ENCODE results near the gene ATP5F1D. TPM values are rescaled to one million over a fixed set of nuclear protein-coding genes. Genes with fewer than 3 reads are reported as not detected.

Gene ATP5F1D
- polyA plus RNA-seq, 1 donor from 2014 or later, result 339 TPM

GRCh38 chr19:1286487-1287353 is 45.2 kb downstream of the ATP5F1D start:
- Mint-ChIP-seq H3K27me3 (peaks cover 35% of the 10 kb centered on the region), H3K4me3 (peak overlapping the region in 2 of 4 donors; percentile 62 to 86), H3K36me3 (no peaks in the 10 kb centered on the region)

DNA sequence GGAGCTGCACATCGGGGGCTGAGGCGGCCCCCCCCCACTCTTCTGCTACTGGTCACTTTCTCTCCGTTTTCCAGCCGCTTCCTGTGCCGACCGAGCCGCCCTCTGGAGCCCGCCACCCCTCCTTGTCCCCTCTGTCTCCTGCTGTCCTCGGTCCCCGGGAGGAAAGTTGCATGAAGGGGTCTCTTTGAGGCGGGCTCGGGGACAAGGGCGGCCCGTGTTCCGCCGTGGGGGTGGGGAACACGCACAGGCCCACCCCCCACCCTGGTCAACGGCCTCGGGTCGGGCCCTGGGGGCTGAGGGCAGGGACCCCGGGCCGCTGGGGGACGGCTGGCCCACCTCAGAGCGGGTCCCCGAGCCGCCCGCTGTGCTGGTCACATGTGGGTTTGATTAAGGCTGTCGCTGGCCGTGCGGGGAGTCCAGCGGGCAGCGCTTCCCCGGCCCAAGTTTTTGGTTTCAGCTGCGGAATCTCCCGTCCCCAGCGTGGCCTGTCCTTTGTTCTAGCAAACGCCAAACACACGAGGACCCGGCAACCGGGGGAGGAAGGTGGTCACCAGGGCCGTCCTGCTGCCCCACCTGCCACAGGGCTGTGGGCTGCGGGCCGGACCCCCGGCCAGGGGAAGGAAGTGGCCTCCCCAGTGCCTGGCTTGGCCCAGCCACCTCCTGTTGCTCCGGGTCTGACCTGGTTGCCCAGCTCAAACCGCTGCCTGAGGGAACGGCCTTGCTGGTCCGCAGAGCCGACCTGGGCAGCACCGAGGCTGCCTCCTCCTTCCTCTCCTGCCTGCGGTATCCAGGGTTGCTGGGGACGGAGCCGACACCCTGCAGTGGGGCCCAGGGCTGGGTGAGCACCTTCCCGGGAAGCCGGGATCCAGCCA is 46.0 kb downstream of the ATP5F1D start:
- Mint-ChIP-seq H3K9me3 (peaks cover 0 to 2% (median 0%) of the 10 kb centered on the region in 3 donors), H3K36me3 (peaks cover 1% of the 10 kb centered on the region), H3K27ac (no peak overlapping the region), H3K27me3 (peaks cover 43% of the 10 kb centered on the region), H3K4me3 (no peak overlapping the region), H3K4me1 (peaks cover 7 to 12% (median 8%) of the 10 kb centered on the region in 3 donors)

More at GRCh38 chr19:1286487-1287353, 45.2 kb downstream of the ATP5F1D start:
- H3K9me3 Mint-ChIP-seq, result peaks cover 0 to 2% (median 0%) of the 10 kb centered on the region in 3 donors
- H3K4me1 Mint-ChIP-seq, result peaks cover 0 to 7% (median 2%) of the 10 kb centered on the region in 3 donors
- no peak overlapping the region for H3K27ac Mint-ChIP-seq

DNA sequence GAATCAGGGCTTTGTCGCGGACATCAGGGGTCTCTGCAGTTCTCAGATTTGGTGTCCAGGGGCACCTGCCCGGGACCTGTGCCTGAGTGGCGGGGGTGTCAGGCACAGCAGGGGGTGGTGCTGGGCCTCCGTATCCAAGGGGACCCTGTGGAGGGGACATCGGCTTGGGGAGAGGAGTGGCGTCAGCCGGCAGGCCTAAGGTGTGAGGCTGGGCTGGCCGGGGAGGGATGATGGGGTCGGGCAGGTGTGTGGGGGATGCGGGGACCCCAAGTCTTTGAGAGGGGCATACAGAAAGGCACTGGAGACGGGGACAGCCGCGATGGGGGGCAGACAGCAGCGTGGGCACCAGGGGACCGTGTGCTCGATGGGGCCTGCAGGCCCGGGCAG is 46.7 kb downstream of the ATP5F1D start:
- H3K4me3 Mint-ChIP-seq, result no peak overlapping the region
- H3K4me1 Mint-ChIP-seq, result peaks cover 7 to 12% (median 8%) of the 10 kb centered on the region in 3 donors
- H3K36me3 Mint-ChIP-seq, result peaks cover 1% of the 10 kb centered on the region
- H3K27me3 Mint-ChIP-seq, result peaks cover 42% of the 10 kb centered on the region
- H3K27ac Mint-ChIP-seq, result no peak overlapping the region
- H3K9me3 Mint-ChIP-seq, result peaks cover 0 to 2% (median 0%) of the 10 kb centered on the region in 3 donors

DNA sequence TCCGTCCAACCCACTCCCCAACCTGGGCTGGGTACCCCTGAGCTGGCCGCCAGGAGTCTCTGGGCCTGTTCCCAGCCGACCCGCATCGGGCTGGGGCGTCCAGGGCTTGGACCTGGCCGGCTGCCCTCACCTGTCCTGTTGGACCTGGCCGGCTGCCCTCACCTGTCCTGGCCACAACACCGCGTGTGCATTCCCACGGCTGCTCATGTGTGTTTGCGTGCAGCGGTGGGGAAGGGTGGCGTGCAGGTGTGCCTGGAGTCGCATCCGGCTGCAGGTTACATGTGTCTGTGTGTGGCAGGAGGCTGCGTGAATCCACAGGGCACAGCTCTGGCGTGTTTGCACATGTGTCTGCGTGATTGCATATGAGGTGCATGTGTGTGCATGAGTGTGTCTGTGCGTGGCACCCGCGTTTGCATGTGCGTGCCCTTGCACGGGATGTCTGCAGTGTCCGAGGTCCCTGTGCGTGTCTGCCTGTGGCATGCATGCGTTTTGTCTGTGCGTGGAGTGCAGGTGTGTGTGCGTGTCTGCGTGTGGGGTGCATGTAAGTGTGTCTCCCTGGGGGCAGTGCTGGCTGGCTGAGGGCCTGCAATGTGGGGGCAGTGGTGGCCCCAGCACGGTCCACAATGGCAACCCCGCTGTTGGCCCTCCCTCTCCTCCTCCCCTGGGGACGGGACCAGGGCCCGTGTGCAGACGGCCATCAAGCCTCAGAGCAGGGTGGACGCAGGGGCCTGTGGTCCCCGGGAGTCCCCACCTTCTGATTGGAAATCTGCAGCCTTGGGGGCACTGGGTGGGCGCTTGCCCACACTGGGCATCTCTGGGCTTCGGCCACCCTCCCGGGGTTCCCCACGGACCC is 47.5 kb downstream of the ATP5F1D start:
- Mint-ChIP-seq H3K9me3 (peaks cover 0 to 2% (median 0%) of the 10 kb centered on the region in 3 donors), H3K4me3 (no peak overlapping the region), H3K27ac (no peak overlapping the region), H3K36me3 (peaks cover 1% of the 10 kb centered on the region), H3K4me1 (peaks cover 7 to 12% (median 8%) of the 10 kb centered on the region in 3 donors), H3K27me3 (peaks cover 37% of the 10 kb centered on the region)

GRCh38 chr19:1289686-1290025 is 48.1 kb downstream of the ATP5F1D start:
- Mint-ChIP-seq H3K27ac (no peak overlapping the region), H3K4me3 (no peak overlapping the region), H3K9me3 (no peaks in the 10 kb centered on the region), H3K36me3 (peaks cover 1% of the 10 kb centered on the region), H3K27me3 (peaks cover 36% of the 10 kb centered on the region), H3K4me1 (peaks cover 6 to 11% (median 7%) of the 10 kb centered on the region in 3 donors)

DNA sequence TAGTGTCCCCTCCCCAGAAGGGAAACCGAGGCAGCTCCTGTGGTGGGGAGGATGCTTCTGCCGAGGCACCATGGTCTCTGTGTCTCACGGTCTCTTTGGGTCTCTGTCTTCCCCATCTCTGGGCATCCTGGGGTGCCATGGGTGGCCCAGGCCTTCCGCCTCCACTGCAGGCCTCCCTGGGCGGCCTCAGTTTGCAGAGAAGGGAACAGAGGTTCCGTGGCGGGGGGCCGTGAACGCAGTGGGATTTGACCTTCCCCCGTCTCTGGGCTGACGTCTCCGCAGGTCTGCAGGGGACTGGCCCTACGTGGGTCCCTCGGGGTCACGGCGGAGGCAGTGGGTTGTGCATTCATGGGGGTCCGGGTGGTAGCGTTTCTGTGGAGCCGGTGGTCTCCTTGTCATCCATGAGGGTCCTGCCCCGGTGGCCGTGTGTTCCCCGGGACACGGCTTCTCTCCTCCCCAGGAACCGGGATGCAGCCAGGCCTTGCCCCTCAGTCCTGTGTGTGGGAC is 48.7 kb downstream of the ATP5F1D start:
- no peak overlapping the region for H3K4me3 Mint-ChIP-seq
- no peak overlapping the region for H3K27ac Mint-ChIP-seq
- H3K27me3 Mint-ChIP-seq, result peaks cover 31% of the 10 kb centered on the region
- H3K9me3 Mint-ChIP-seq, result no peaks in the 10 kb centered on the region
- peaks cover 6 to 7% (median 7%) of the 10 kb centered on the region in 3 donors for H3K4me1 Mint-ChIP-seq
- H3K36me3 Mint-ChIP-seq, result peaks cover 1% of the 10 kb centered on the region

DNA sequence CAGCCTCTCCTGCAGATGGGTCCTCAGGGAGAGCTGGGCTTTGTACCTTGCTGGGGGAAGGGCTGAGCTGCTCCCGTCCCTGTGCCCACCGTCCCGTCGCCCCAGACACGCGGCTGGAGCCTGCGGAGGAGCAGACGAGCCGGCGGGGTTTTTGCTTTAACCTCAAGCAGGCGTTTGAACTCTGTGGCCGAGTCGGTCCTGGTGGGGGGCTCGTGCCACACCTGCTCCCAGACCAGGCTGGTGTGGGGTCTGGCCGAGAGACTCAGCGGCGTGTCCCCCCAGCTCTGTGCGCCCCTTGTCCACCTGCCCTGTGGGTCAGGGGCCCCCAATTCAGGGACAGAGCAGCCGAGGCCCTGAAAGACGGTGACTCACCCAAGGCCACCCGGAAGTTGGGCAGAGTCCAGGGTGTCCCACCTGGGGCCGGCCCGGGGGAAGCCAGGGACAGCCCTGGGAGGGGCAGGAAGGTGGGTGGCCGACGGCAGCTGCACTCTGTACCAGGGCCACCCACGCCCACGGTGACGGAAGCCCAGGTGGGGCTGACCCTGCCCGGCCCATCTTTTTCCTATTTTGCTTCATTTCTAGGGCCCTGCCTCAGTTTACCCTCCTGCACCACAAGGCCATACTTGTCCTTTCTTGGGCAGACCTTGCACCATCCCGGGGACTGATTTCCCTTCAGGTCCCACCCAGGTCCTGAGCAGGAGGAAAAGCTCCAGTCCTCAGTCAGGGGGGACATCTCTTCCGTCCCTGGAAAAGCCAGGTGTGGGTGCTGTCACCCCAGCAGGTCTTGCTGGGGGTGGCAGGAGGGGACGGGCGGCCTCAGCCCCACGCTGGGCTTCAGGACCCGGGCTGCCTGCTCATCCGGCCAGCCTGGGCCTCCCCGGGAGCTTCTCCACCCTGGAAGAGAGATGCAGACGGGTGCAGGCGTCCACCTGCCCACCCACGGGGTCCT is 49.4 kb downstream of the ATP5F1D start:
- peak overlapping the region in 1 of 4 donors; percentile 12 for H3K4me3 Mint-ChIP-seq
- H3K27ac Mint-ChIP-seq, result no peak overlapping the region
- peaks cover 31% of the 10 kb centered on the region for H3K27me3 Mint-ChIP-seq
- peaks cover 6 to 7% (median 7%) of the 10 kb centered on the region in 3 donors for H3K4me1 Mint-ChIP-seq
- H3K36me3 Mint-ChIP-seq, result peaks cover 1% of the 10 kb centered on the region
- no peaks in the 10 kb centered on the region for H3K9me3 Mint-ChIP-seq

DNA sequence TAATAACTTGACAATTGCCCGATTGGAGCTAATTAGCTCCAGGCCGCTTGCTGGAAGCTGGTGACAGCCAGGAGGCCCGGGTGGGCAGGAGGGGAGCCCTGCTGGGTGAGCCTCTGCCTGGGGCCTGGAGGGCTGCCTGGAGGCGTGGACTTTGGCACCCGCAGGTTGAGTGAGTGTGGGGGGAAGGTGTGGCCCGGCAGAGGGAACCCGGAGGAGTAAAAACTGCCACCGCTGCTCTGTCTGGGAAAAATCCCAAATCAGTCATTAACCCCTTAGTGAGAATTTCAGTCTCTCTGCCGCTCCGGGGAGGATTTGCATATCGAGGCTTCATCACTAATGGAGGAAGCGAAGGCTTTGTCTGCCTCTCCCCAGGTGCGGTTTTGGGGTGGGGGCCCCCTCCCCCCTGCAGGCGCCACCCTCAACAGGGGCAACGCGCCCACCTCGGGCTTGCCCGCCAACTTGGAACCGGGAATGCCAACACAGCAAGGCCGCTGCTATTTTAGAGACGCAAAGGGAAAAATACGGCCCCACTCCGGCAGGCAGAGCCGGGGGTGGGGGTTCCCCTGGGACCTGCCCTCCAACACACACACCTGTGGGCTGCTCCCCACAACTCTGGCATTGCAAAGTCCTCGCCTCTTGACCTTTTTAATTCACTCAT is 50.3 kb downstream of the ATP5F1D start:
- peaks cover 29% of the 10 kb centered on the region for H3K27me3 Mint-ChIP-seq
- peak overlapping the region in 2 of 3 donors; percentile 31 to 64 for H3K27ac Mint-ChIP-seq

GRCh38 chr19:1292419-1293151 is 51.0 kb downstream of the ATP5F1D start:
- Mint-ChIP-seq H3K27me3 (peaks cover 29% of the 10 kb centered on the region), H3K9me3 (no peaks in the 10 kb centered on the region)

More for the DNA sequence above, 50.3 kb downstream of the ATP5F1D start:
- peak overlapping the region; percentile 18 to 91 (median 66) for H3K4me3 Mint-ChIP-seq
- H3K9me3 Mint-ChIP-seq, result no peaks in the 10 kb centered on the region
- H3K36me3 Mint-ChIP-seq, result peaks cover 1% of the 10 kb centered on the region
- H3K4me1 Mint-ChIP-seq, result peaks cover 5 to 7% (median 6%) of the 10 kb centered on the region in 3 donors

GRCh38 chr19:1293782-1294604 is 52.4 kb downstream of the ATP5F1D start:
- Mint-ChIP-seq H3K27ac (no peak overlapping the region), H3K4me3 (peak overlapping the region in 1 of 4 donors; percentile 17), H3K36me3 (peaks cover 1% of the 10 kb centered on the region), H3K27me3 (peaks cover 25% of the 10 kb centered on the region), H3K9me3 (no peaks in the 10 kb centered on the region), H3K4me1 (peaks cover 5 to 7% (median 6%) of the 10 kb centered on the region in 3 donors)

More at GRCh38 chr19:1292419-1293151, 51.0 kb downstream of the ATP5F1D start:
- peaks cover 1% of the 10 kb centered on the region for H3K36me3 Mint-ChIP-seq
- H3K4me3 Mint-ChIP-seq, result peak overlapping the region in 3 of 4 donors; percentile 18 to 91 (median 90)
- peaks cover 5 to 7% (median 6%) of the 10 kb centered on the region in 3 donors for H3K4me1 Mint-ChIP-seq
- peak overlapping the region in 2 of 3 donors; percentile 31 to 64 for H3K27ac Mint-ChIP-seq

All from IgD-negative memory B cell (primary cell).